A549 (cell line): ENCODE data around the gene BRAT1. TPM values are rescaled to one million over a fixed set of nuclear protein-coding genes. Genes with fewer than 3 reads are reported as not detected.

Experiments
- ATAC-seq, 2 experiments: fragments of 200-7000 bp in 1 of 2; fragments of >200 bp in 1 of 2; cut with Nextera tagmentation in 1 of 2; cut with Tn5 transposase in 1 of 2; 3 replicates each; pipeline versions ENCODE4 v1.8.0 to v1.9.1; 2018 to 2020; ENCODE audit warnings: mild to moderate bottlenecking in 1 of 2, moderate library complexity in 1 of 2
- CTCF ChIA-PET: fragments of 300-600 bp; sonication (Branson Sonifier 250); formaldehyde crosslinking; extraction: SDS; loops from one replicate; lab custom pipeline; 2021; ENCODE audit warnings: antibody characterized with exemption, inconsistent platforms; lab: Yijun Ruan, JAX
- POLR2A ChIA-PET: fragments of 350-600 bp; formaldehyde crosslinking; extraction: SDS; loops from one replicate; lab custom pipeline; 2021; ENCODE audit warnings: antibody characterized with exemption, inconsistent platforms; lab: Yijun Ruan, JAX
- DNase-seq, 2 experiments: peaks; one replicate each; pipeline versions ENCODE4 v3.0.0 to v3.0.0-alpha.2; 2011 to 2016; ENCODE audit warnings: low read depth in 1 of 2, low spot score in 1 of 2
- FAIRE-seq: peaks from 2 replicates; lab custom pipeline; 2011; peaks lifted over from hg19 to GRCh38; lab: Jason Lieb, UNC
- H3K27ac ChIP-seq, 2 experiments: fragments of >200 bp; sonication (Bioruptor Twin); formaldehyde crosslinking; 3 replicates each; pipeline ENCODE4 v1.5.1; 2016 to 2017
- H3K4me1 ChIP-seq: fragments of >200 bp; sonication (Bioruptor Twin); formaldehyde crosslinking; 3 replicates; pipeline ENCODE4 v1.6.1; 2016
- H3K4me2 ChIP-seq: fragments of >200 bp; sonication (Bioruptor Twin); formaldehyde crosslinking; 3 replicates; pipeline ENCODE4 v1.6.1; 2016
- H3K4me3 ChIP-seq: fragments of >200 bp; sonication (Bioruptor Twin); formaldehyde crosslinking; 3 replicates; pipeline ENCODE4 v1.5.1; 2016
- H3K9me3 ChIP-seq: fragments of >200 bp; sonication (Bioruptor Twin); formaldehyde crosslinking; 3 replicates; pipeline ENCODE4 v1.6.1; 2016
- CEBPB ChIP-seq, 2 experiments: fragments of >200 bp in 1 of 2; sonication (Bioruptor Twin) in 1 of 2; formaldehyde crosslinking in 1 of 2; IDR thresholded peaks; 2 replicates each; pipeline ENCODE4 v1.6.1; 2012 to 2016
- CHD2 ChIP-seq: fragments of 150-350 bp; IDR thresholded peaks from 2 replicates; pipeline ENCODE4 v1.6.1; 2014; ENCODE audit warnings: low read length; ENCODE audit not compliant: partially characterized antibody
- CHD4 ChIP-seq: fragments of 200-600 bp; sonication (generic); IDR thresholded peaks from 2 replicates; pipeline ENCODE4 v1.6.1; 2016; ENCODE audit warnings: antibody characterized with exemption, mild to moderate bottlenecking, borderline replicate concordance
- E2F6 ChIP-seq: IDR thresholded peaks from 2 replicates; pipeline ENCODE4 v1.6.1; 2012; ENCODE audit warnings: low read depth, borderline replicate concordance
- EHF ChIP-seq: fragments of 250-450 bp; sonication (Bioruptor Pico); IDR thresholded peaks from 2 replicates; pipeline ENCODE4 v1.5.0; 2020; ENCODE audit warnings: mild to moderate bottlenecking
- EHMT2 ChIP-seq: fragments of 200-600 bp; sonication (generic); IDR thresholded peaks from 2 replicates; pipeline ENCODE4 v1.6.1; 2016; ENCODE audit warnings: antibody characterized with exemption, low read depth, mild to moderate bottlenecking, moderate library complexity
- ELK1 ChIP-seq: fragments of 150-350 bp; IDR thresholded peaks from 2 replicates; pipeline ENCODE4 v1.6.1; 2014; ENCODE audit warnings: low read depth, mild to moderate bottlenecking, low read length
- HDAC2 ChIP-seq: fragments of 200-600 bp; sonication (generic); IDR thresholded peaks from 2 replicates; pipeline ENCODE4 v1.6.1; 2016
- JUN ChIP-seq, 2 experiments: fragments of >200 bp; sonication (Bioruptor Twin); formaldehyde crosslinking; IDR thresholded peaks; 2 replicates in 1 of 2; 3 replicates in 1 of 2; pipeline ENCODE4 v1.6.1; 2016 to 2017
- NR3C1 ChIP-seq: fragments of >200 bp; sonication (Bioruptor Twin); formaldehyde crosslinking; IDR thresholded peaks from 3 replicates; pipeline ENCODE4 v1.6.1; 2017
- PHF8 ChIP-seq: fragments of 200-600 bp; sonication (generic); IDR thresholded peaks from 2 replicates; pipeline ENCODE4 v1.6.1; 2016; ENCODE audit warnings: low read depth, mild to moderate bottlenecking, antibody characterized with exemption, moderate library complexity, borderline replicate concordance
- POLR2AphosphoS2 ChIP-seq: conservative IDR thresholded peaks from 2 replicates; pipeline ENCODE4 v1.6.1; 2012; ENCODE audit warnings: low read length, improper control_type of control experiment, inconsistent platforms
- RARB ChIP-seq: fragments of 250-450 bp; sonication (Bioruptor Pico); IDR thresholded peaks from 2 replicates; pipeline ENCODE4 v1.8.0; 2021; ENCODE audit warnings: mild to moderate bottlenecking, moderate library complexity
- TFCP2L1 ChIP-seq: fragments of 250-450 bp; sonication (Bioruptor Pico); IDR thresholded peaks from 2 replicates; pipeline ENCODE4 v1.5.0; 2021; ENCODE audit warnings: mild to moderate bottlenecking
- ZFP36 ChIP-seq: fragments of 450-650 bp; IDR thresholded peaks from 2 replicates; pipeline ENCODE4 v1.6.1; 2014; ENCODE audit warnings: borderline replicate concordance; ENCODE audit not compliant: partially characterized antibody
- ZNF302 ChIP-seq: fragments of 250-450 bp; sonication (Bioruptor Pico); IDR thresholded peaks from 2 replicates; pipeline ENCODE4 v1.9.0; 2021; ENCODE audit warnings: inconsistent platforms, mild to moderate bottlenecking, moderate library complexity
- WGBS: methylation state at CpG from one replicate; pipeline ENCODE4 v1.1.6; 2017; ENCODE audit errors: missing lambda C conversion rate; 5-methylcytosine and 5-hydroxymethylcytosine counted together
- polyA plus RNA-seq, 4 experiments: library from polyadenylated mRNA; depleted of rRNA in 3 of 4; stranded (reverse); fragments of >200 nt; fragmentation: RNase III in 1 of 4; extraction: RNeasy Plus Mini Kit Qiagen cat#74134 plus additional on column Dnase treatment in 1 of 4; gene quantifications; 2 replicates in 3 of 4; 3 replicates in 1 of 4; pipeline ENCODE4 v1.2.3, GENCODE V29; 2011 to 2017
- TF ChIP-seq, protein P1 (sequence below): fragments of 450-650 bp; IDR thresholded peaks from 2 replicates; pipeline ENCODE4 v1.6.1; 2014; ENCODE audit warnings: antibody characterized with exemption
- TF ChIP-seq, protein P2 (sequence below): IDR thresholded peaks from 2 replicates; pipeline ENCODE4 v1.6.1; 2012
- TF ChIP-seq, protein P3 (sequence below): fragments of 250-450 bp; sonication (Bioruptor Pico); IDR thresholded peaks from 2 replicates; pipeline ENCODE4 v1.5.0; 2021; ENCODE audit warnings: mild to moderate bottlenecking, moderate library complexity, borderline replicate concordance

The BRAT1 gene
- polyA plus RNA-seq, 2 of the 4 experiments (the other 2 are of a cell fraction) = 11.9 to 25.6 TPM

DNA sequence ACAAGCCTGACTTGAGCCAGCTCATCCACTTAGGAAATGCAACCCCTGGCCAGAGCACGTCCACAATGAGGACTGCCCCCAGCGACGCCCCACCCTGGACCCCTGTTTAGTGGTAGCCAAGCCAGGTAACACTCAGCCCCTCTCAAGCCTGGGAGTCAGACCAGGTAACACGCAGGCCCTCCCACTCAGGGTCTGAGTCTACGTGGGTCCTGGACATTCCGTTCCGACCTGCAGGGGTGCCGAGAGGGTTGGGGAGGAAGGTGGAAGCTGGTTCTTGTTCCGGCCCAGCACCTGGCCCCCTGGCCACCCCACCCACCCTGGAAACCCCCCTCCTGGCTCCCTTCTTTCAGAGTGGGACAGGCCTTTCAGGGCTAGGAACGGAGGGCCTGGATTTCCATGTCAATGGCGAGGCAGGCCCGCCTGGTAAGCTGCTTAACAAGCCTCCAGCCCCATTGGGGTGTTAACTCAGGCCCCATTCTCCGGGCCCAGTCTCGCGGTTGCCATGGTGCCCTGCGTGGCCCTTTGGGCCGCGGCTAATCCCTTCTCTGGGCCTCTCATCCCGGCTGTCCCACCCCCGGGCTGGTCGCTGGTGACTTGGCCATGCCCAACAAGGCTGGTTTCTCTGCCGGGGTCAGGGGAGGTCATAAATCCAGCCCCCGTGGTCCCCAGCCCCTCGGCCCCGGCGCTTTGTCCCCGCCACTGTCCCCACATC, 55.4 kb downstream of the BRAT1 start:
- CTCF ChIA-PET = interaction anchor here (1.9 to 2.6 kb wide), 3 partner anchors 22 to 48 kb away, joined by 7 to 13 read pairs (median 8); no protein-coding TSS in a partner anchor
- ATAC-seq (no peak), FAIRE-seq (no peak)

GRCh38 chr7:2499181-2499580, 56.1 kb downstream of the BRAT1 start:
- ChIA-PET POLR2A (no interaction called here), CTCF (interaction anchor here (1.9 to 2.6 kb wide), 4 partner anchors 15 to 47 kb away, joined by 6 to 13 read pairs (median 8); no protein-coding TSS in a partner anchor)
- FAIRE-seq = no peak
- no peak for DNase-seq
- Histone ChIP-seq H3K27ac (no peak overlapping the region), H3K4me1 (no peaks in the 10 kb centered on the region), H3K9me3 (no peaks in the 10 kb centered on the region), H3K4me2 (no peak overlapping the region), H3K4me3 (no peak overlapping the region)
- TF ChIP-seq EHMT2 = no peak
- TF ChIP-seq E2F6 = no peak
- TF ChIP-seq CHD2 = no peak
- no peak for TF ChIP-seq ZFP36
- TF ChIP-seq HDAC2 = no peak
- TF ChIP-seq TFCP2L1 (CRISPR knock-in tag) = no peak
- TF ChIP-seq EHF (CRISPR knock-in tag) = no peak
- TF ChIP-seq, protein P1, sequence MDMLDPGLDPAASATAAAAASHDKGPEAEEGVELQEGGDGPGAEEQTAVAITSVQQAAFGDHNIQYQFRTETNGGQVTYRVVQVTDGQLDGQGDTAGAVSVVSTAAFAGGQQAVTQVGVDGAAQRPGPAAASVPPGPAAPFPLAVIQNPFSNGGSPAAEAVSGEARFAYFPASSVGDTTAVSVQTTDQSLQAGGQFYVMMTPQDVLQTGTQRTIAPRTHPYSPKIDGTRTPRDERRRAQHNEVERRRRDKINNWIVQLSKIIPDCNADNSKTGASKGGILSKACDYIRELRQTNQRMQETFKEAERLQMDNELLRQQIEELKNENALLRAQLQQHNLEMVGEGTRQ = no peak
- TF ChIP-seq ELK1 = no peak
- no peak for TF ChIP-seq POLR2AphosphoS2
- TF ChIP-seq, protein P2, sequence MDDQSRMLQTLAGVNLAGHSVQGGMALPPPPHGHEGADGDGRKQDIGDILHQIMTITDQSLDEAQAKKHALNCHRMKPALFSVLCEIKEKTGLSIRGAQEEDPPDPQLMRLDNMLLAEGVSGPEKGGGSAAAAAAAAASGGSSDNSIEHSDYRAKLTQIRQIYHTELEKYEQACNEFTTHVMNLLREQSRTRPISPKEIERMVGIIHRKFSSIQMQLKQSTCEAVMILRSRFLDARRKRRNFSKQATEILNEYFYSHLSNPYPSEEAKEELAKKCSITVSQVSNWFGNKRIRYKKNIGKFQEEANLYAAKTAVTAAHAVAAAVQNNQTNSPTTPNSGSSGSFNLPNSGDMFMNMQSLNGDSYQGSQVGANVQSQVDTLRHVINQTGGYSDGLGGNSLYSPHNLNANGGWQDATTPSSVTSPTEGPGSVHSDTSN = no peak
- no peak for TF ChIP-seq PHF8
- no peak for TF ChIP-seq ZNF302
- 82% methylated on average over 7 of the region's 7 CpGs for WGBS
- ATAC-seq = peak in 1 of 2 experiments; percentile 11; a peak in 3 of 6 replicates

More for the DNA sequence above, 55.4 kb downstream of the BRAT1 start:
- no peaks in the 10 kb centered on the region for H3K9me3 ChIP-seq
- no peak for DNase-seq
- H3K27ac ChIP-seq = no peak overlapping the region
- WGBS = 86% methylated on average over 17 of the region's 27 CpGs
- TF ChIP-seq, protein P3, sequence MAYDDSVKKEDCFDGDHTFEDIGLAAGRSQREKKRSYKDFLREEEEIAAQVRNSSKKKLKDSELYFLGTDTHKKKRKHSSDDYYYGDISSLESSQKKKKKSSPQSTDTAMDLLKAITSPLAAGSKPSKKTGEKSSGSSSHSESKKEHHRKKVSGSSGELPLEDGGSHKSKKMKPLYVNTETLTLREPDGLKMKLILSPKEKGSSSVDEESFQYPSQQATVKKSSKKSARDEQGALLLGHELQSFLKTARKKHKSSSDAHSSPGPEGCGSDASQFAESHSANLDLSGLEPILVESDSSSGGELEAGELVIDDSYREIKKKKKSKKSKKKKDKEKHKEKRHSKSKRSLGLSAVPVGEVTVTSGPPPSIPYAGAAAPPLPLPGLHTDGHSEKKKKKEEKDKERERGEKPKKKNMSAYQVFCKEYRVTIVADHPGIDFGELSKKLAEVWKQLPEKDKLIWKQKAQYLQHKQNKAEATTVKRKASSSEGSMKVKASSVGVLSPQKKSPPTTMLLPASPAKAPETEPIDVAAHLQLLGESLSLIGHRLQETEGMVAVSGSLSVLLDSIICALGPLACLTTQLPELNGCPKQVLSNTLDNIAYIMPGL (CRISPR knock-in tag) = no peak
- TF ChIP-seq JUN (IDR thresholded peaks at IDR 0.05) (no peak), CEBPB (IDR thresholded peaks at IDR 0.05) (no peak), CHD4 (no peak), NR3C1 (no peak), RARB (CRISPR knock-in tag) (no peak), EHMT2 (no peak)
- POLR2A ChIA-PET = no interaction called here
- H3K4me3 ChIP-seq = no peak overlapping the region
- H3K4me2 ChIP-seq = no peak overlapping the region
- H3K4me1 ChIP-seq = no peaks in the 10 kb centered on the region
